Endothelial cell (in vitro differentiated cells): Measurements from ENCODE around the gene B9D1. TPM values are rescaled to one million over a fixed set of nuclear protein-coding genes. Genes with fewer than 3 reads are reported as not detected.

Source experiments
- DNase-seq: peaks from one replicate; pipeline ENCODE4 v3.0.0; 2021; ENCODE audit warnings: low spot score
- H3K27ac Mint-ChIP-seq: one replicate; pipeline ENCODE4 v1.8.0; 2021; ENCODE audit warnings: mixed read lengths, inconsistent platforms; ENCODE audit not compliant: unreplicated experiment
- H3K27me3 Mint-ChIP-seq: one replicate; pipeline ENCODE4 v1.8.0; 2021; ENCODE audit warnings: mild to moderate bottlenecking, moderate library complexity, mixed read lengths, inconsistent platforms; ENCODE audit not compliant: unreplicated experiment
- H3K36me3 Mint-ChIP-seq: one replicate; pipeline ENCODE4 v1.8.0; 2021; ENCODE audit warnings: mild to moderate bottlenecking, low read depth, mixed read lengths, inconsistent platforms; ENCODE audit not compliant: unreplicated experiment
- H3K4me1 Mint-ChIP-seq: one replicate; pipeline ENCODE4 v1.8.0; 2021; ENCODE audit warnings: mild to moderate bottlenecking, mixed read lengths, inconsistent platforms; ENCODE audit not compliant: unreplicated experiment
- H3K4me3 Mint-ChIP-seq: one replicate; pipeline ENCODE4 v1.8.0; 2021; ENCODE audit warnings: mild to moderate bottlenecking, mixed read lengths, inconsistent platforms; ENCODE audit not compliant: unreplicated experiment
- H3K9me3 Mint-ChIP-seq: one replicate; pipeline ENCODE4 v1.8.0; 2021; ENCODE audit warnings: mixed read lengths, inconsistent platforms; ENCODE audit not compliant: unreplicated experiment
- total RNA-seq: library from RNA; stranded (reverse); fragmentation: NEBNext Ultra II Directional; extraction: Animal tissue kit (Norgen Biotek cat#: 25700); gene quantifications from one replicate; pipeline ENCODE4 v1.2.1, GENCODE V29; 2021; ENCODE audit not compliant: unreplicated experiment
- TF ChIP-seq, protein P1 (sequence below): fragments of 200-600 bp; sonication (generic); IDR thresholded peaks from one replicate; pipeline ENCODE4 v1.5.0; 2021; ENCODE audit warnings: antibody characterized with exemption; ENCODE audit not compliant: unreplicated experiment

Gene B9D1
- total RNA-seq, 1 donor from 2014 or later = 6.2 TPM

DNA sequence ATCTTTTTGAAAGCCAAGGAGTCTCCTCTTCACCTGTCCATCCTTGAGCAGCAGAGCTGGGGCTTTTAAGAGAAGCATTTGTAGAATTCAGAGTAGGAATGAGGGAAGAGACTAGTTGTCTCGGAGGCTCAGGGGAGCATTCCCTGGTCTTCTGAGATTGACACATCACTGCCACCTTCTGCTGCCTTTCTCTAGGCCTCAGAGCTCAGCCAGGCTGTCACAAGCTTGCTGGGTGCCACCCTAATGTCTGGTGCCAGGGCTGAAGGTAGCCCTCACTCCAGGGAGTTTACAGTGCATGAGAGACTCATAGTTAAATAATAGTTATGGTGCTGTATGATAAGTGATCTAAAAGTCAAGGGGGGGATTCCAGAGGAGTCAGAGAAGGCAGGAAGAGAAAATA, 39.7 kb downstream of the B9D1 start:
- Mint-ChIP-seq H3K27ac (no peak overlapping the region), H3K9me3 (no peaks in the 10 kb centered on the region), H3K4me3 (peak overlapping the region; percentile 13), H3K4me1 (peaks cover 3% of the 10 kb centered on the region), H3K27me3 (peaks cover 8% of the 10 kb centered on the region), H3K36me3 (peaks cover 42% of the 10 kb centered on the region)
- TF ChIP-seq, protein P1, sequence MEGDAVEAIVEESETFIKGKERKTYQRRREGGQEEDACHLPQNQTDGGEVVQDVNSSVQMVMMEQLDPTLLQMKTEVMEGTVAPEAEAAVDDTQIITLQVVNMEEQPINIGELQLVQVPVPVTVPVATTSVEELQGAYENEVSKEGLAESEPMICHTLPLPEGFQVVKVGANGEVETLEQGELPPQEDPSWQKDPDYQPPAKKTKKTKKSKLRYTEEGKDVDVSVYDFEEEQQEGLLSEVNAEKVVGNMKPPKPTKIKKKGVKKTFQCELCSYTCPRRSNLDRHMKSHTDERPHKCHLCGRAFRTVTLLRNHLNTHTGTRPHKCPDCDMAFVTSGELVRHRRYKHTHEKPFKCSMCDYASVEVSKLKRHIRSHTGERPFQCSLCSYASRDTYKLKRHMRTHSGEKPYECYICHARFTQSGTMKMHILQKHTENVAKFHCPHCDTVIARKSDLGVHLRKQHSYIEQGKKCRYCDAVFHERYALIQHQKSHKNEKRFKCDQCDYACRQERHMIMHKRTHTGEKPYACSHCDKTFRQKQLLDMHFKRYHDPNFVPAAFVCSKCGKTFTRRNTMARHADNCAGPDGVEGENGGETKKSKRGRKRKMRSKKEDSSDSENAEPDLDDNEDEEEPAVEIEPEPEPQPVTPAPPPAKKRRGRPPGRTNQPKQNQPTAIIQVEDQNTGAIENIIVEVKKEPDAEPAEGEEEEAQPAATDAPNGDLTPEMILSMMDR = no peak
- DNase-seq = no peak

DNA sequence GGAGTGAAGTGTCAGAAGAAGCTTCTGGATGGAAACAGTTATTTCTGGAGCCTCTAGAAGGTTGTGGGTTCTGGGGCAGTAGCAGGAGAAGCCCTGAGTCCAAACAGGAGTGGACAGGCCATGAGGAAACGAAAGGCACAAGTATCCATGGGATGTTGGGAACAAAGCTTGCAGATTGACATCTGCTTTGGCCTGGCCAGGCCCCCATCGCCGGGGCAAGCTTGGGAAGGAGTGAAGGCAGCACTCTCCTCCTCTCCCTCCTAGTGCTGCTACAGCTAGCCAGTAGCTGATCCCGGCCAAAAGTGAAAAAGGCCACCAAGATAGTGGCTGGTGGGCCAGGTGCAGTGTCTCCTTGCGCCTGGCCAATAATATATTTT, 40.4 kb downstream of the B9D1 start:
- TF ChIP-seq, protein P1 = no peak
- Mint-ChIP-seq H3K9me3 (no peaks in the 10 kb centered on the region), H3K36me3 (peaks cover 42% of the 10 kb centered on the region), H3K4me3 (no peak overlapping the region), H3K4me1 (peaks cover 10% of the 10 kb centered on the region), H3K27ac (no peak overlapping the region), H3K27me3 (peaks cover 10% of the 10 kb centered on the region)
- DNase-seq = no peak

DNA sequence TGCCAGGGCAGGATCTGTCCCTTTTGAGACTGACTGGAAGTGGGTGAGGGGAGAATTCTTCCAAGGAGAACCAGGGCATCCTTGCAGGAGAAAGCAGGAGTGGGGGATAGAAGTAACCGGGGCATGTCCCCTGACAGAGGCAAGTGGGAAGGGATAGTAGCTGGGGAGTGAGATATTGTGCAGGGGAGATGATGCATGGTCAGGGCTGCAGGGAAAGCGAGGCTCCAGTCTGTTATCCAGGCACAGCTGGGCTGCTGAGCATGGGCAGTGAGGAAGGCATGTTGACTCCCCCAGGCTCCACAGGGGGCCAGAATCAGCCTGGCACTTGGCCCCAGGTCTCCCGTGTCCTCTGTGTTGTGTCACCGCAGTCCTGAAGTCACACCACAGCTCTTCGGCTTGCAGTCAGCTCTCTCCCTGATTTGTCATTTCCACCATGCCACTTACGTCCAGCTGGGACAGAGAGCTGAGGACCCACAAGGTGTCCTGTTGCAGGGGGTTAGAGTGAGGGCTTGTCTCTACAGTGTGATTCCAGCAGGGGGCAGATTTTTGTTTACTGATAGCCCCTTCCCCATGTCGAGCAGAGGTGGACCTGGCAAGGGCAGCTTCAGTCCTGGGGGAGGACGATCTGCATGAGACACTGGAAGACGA, 40.9 kb downstream of the B9D1 start:
- H3K27me3 Mint-ChIP-seq = peaks cover 12% of the 10 kb centered on the region
- no peaks in the 10 kb centered on the region for H3K9me3 Mint-ChIP-seq
- TF ChIP-seq, protein P1 = peak; percentile 18
- no peak for DNase-seq
- H3K4me3 Mint-ChIP-seq = no peak overlapping the region
- peaks cover 15% of the 10 kb centered on the region for H3K4me1 Mint-ChIP-seq
- no peak overlapping the region for H3K27ac Mint-ChIP-seq
- H3K36me3 Mint-ChIP-seq = peaks cover 37% of the 10 kb centered on the region

DNA sequence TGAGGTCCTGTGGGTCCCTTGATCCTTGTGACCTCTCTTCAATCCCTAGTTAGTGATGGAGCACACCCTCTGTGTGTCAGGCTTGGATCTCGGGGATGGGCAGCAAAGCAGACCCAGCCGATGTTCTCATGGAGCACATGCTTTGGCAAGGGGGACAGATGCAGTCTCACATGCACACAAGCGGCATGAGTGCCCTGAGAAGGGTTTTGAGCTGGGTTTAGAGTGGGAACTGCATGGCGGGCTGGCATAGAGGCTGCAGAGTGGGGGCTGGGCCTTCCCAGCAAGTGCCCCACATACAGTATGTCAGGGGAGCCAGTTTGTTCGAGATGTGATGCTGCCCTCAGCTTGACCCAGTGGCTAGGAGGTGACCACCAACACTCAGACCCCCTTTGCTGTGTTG, 41.6 kb downstream of the B9D1 start:
- H3K27ac Mint-ChIP-seq = no peak overlapping the region
- TF ChIP-seq, protein P1 = no peak
- H3K4me3 Mint-ChIP-seq = no peak overlapping the region

DNA sequence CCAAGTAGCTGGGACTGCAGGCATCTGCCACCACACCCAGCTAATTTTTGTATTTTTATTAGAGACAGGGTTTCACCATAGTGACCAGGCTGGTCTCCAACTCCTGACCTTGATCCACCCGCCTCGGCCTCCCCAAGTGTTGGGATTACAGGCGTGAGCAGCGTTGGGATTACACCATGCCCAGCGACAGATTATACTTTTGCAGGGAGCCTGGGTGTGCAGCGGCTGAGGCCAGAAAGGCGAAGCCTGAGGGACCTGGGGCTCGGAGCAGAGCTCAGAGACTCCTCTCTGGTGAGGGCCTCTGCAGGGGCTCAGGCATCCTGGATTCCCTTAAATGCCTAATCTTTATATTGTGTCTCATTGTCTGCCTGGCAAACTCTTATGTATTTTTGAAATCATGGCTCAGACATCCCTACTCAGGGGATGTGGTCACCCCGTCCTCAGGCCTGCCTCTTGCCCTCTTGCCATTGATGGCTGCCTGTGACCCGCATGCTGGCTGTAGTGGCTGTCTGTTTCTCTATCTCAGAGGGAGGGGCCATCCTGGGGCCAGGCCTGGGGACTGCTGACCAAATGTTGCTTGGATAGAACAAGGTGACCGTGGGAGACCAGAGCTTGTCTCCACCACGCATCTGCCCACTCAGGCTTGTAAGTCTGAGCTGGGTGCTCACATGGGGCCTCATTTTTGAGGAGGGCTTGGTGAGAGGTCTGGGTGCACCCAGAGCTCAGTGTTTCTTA, 42.6 kb downstream of the B9D1 start:
- TF ChIP-seq, protein P1 = no peak
- peaks cover 38% of the 10 kb centered on the region for H3K36me3 Mint-ChIP-seq
- peaks cover 22% of the 10 kb centered on the region for H3K4me1 Mint-ChIP-seq
- H3K9me3 Mint-ChIP-seq = no peaks in the 10 kb centered on the region
- no peak for DNase-seq
- H3K27ac Mint-ChIP-seq = no peak overlapping the region
- H3K27me3 Mint-ChIP-seq = peaks cover 12% of the 10 kb centered on the region
- H3K4me3 Mint-ChIP-seq = no peak overlapping the region

More for the DNA sequence above, 41.6 kb downstream of the B9D1 start:
- Mint-ChIP-seq H3K36me3 (peaks cover 36% of the 10 kb centered on the region), H3K9me3 (no peaks in the 10 kb centered on the region), H3K4me1 (peaks cover 22% of the 10 kb centered on the region), H3K27me3 (peaks cover 12% of the 10 kb centered on the region)
- no peak for DNase-seq
